HG02623 (cell line): Measurements from ENCODE around the gene TBX2.

Experiments used
- ATAC-seq: cut with Tn5 transposase; IDR thresholded peaks from one replicate; pipeline ENCODE4 v1.9.1; 2021; ENCODE audit warnings: moderate library complexity; ENCODE audit not compliant: unreplicated experiment

The TBX2 gene

DNA sequence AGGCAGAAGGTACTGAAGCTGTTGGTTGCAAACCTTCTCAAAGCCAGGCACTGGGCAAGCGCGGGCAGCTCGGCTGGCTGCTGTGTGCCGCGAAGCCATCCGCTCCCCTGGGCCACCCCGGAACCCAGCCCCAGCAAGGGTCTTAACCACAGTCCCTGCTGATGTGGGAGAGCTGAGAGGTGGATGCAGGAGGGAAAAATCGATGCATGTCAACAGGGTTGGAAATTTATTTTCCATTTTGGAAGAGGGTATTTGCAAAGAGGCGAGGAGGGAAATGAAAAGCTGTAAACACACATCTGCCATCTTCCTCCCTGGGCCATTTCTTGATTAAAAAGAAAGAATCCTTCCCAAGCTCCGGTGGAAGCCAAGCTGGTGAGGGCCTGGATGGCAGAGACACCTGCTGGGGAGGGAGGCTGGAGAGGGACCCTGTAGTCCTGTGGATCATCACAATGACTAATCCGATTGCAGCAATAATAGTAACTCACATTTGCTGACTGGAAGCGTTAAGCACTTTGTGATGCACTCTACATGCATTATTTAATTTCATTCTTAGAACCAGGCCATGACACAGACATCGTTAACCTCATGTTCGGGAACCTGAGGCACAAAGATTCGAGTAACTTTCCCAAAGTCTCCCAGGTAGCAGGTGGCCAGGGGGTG lies 13.9 kb upstream of the TBX2 start:
- no peak for ATAC-seq

DNA sequence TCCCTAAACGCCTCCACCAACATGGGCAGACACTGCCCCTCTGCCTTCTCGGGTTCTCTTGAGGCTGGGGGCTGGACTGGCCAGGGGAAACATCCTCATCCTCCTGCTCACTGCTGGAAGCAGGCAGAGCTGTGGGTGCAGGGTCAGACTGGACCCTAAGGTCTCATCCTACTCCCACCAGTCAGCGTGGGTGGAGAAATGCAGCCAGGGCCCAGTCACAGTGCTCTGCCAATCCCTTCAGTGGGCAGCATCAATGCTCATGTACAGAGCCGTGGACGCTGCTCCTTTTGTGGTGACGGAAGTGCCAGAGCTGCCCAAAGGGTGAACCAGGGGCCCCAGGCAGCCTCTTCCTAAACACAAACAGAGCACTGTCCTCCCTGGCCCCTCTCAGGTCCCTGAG lies 13.4 kb upstream of the TBX2 start:
- no peak for ATAC-seq

DNA sequence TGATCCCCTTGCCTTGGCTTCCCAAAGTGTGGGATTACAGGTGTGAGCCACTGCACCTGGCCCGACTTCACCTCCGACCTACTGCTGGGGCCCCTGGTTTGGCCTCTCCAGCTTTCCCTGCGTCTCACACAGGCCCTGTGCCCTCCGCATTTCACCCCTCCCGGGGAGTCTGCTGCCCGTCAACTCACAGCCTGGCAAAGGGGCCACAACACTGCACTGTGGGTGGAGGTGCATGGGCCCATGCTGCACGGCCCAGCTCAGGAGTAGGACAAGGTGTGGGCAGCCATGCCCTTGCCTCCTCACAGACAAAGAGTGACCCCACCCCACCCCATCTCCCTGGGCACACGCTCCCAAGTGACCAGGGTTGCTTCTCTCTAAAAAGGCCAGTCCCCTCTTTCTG lies 12.6 kb upstream of the TBX2 start:
- no peak for ATAC-seq

DNA sequence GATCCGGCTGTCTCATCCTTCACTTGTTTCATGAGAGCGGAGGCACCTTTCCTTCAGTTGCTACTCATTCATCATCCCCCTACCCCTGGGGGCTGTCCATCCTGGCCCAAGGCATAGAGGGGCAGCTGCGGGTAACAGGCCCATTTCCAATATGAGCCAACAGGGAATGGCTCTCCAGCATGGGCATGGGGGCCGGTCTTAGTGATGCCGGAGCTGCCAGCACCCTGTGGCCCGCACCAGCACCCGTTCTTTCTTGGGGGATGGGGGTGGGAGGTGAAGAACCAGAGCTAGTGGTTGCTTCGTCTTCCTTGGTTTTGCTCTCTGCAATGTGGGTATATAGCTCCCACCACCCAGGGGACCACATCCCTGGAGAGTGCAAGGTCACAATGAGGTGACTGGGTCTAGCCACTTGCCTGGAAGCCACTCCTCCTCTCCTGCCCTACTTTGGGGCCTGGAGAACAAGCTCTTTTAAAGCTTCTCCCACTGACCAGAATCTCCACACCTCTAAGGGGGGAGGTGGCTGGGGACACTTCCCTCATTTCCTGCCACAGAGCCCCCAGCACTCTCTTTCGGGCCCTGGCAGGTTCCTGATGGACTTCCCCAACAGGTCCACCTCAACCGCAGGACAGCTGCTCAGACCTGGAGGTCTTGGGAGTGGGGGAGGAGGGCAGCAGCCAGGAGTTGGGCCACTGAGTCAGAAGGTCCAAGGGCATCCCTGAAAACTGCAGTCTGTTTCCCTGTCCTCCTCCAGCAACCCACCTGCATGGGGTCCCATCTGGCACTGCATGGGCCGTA lies 11.9 kb upstream of the TBX2 start:
- ATAC-seq, result no peak

DNA sequence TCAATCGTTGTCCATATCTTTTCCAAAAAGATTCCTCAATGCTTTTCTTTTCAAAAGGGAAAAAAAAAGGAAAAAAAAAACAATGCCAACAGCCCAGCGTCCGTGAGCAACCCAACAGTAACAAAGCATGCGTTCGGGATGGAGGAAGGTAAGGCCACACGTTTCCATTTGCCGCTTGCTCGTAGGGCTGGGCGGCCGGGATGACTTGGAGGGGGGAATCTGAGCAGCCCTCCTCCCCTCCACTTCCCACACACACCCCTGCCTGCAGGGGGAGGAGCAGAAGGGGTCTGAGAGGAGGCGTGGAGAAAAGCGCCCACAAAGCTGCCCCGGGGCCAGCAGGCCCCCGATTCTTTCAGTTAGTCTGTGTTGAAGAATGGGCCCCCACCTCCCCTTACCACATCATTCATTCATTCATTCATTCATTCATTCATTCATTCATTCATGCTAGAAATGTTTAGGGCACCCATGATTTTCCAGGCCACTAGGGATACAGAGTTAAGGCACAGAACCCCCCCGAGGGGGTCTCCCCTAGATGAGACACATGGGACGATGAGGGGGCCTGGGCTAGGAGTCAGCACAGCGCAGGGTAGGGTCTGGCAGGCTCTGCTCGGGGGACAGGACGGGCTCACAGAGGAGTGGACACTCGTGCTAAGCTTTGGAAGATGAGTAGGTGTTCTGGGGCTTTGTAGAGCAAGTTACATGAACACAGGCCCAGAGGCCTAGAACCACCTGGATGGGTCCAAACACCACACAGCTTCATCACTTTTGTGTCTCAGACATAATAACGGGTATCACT lies 10.9 kb upstream of the TBX2 start:
- no peak for ATAC-seq

DNA sequence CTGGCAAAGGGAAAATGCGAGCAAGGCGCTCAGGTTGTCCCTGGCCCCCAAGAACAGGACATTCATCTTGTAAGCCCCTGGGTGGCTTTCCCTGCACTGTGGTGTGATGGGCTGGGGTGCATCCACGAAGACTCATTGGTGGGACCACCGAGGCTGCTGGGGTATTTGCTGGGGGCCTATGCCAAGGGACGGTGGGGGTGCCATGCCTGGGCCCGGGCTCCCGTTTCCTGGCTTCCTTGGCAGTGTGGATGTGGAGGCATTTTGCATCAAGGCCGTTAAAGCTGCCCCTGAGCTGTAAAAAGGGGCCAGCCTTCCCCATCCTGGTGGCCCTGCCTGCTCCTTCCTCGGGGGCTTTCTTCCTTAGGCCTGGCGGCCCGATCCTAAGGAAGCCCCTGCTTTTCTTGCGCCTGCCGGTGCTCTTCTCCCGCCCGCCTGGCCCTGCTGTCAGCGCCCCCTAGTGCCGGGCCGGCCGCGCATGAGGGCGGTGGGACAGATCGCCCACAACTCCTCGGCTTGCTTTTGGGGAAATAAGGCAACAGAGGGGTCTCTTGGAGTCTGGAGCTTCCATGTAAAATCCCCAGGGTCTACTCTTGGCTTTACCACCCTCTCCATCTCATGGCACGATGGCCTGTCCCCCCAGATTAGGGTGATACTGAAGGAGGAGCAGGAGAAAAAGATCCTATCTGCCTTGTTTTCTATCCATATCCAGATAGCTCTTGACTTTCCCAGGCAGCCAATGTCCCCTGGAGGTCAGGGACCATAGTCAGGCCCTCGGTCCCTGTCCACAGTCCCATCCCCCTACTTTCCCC lies 9.8 kb upstream of the TBX2 start:
- no peak for ATAC-seq

DNA sequence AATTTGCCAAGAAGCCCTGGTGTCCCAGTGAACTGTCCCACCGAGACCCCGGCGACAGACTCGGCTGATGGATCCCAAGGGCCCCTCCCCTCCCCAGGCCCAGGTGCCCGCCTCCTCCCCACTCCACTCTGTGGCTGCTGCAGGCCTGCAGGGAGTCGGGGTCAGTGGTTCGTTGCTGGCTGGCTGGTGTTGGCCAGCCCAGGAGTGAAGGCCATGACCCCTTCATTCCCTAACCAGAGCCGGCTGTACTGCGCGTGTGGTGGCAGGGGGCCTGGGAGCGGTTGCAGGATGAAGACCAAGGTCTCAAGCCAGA lies 9.2 kb upstream of the TBX2 start:
- ATAC-seq, result no peak

DNA sequence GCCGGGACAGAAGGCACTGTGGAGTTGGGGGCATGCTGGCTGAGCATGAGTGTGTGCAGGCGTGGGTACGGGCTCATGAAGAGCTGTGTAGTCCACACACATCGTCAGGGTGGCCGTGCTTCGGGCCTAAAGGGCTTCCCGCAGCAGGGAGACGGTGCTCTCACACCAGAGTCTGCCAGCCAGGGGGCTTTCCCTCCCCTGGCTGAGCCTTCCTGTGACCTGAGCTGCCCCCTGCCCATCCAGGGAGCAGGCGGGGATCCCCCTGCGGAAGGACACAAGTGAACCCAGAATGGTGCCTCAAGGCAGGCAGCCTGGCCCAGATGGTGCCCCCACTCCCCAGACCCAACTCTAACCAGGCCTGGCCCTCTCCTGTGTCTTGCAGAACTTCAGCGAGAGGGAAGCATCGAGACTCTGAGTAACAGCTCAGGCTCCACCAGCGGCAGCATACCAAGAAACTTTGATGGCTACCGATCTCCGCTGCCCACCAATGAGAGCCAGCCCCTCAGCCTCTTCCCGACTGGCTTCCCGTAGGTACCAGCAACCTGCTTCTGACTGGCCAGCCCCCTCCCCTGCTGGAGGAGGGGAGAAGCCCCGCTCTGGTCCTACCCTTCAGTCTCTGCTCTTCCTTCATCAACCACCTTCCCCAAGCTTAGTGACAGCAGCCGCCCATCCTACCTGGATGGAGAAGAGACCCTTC lies 7.9 kb upstream of the TBX2 start:
- ATAC-seq, result no peak

DNA sequence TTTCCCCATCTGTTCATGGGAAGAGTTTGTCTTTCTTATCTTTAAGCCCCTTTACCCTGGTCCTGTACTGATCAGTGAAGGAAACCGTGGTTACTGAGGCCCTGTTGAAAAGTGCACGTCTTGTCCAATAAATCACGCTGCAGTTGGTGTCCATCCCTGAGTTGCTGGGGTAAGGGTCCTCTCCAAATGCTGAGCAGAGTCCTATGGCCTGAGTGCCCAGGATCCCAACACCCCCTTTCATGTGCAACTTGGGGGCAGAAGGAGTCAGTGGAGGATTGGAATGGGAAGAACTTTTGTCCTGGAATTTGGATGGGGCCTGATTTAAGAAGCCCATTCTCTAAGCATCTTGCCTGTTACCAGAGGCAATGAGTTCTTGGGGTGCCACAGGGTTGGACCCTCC lies 7.0 kb upstream of the TBX2 start:
- no peak for ATAC-seq

DNA sequence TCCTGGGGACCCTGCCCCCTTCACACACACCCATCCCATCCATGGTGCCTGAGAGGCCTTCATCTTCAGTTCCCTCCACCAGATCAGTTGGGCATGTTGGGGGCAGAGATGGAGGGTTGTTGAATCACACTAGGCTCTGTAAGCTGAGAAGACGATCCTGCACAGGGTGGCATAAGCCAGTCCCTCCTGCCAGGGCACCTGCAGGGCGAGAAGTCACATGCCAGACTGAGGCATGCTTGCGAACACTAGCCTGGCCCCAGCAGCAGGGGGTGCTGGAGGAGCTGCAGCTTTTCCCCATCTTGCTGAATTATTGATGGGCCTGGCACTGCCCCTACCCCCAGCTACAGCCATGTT lies 6.1 kb upstream of the TBX2 start:
- ATAC-seq, result no peak

DNA sequence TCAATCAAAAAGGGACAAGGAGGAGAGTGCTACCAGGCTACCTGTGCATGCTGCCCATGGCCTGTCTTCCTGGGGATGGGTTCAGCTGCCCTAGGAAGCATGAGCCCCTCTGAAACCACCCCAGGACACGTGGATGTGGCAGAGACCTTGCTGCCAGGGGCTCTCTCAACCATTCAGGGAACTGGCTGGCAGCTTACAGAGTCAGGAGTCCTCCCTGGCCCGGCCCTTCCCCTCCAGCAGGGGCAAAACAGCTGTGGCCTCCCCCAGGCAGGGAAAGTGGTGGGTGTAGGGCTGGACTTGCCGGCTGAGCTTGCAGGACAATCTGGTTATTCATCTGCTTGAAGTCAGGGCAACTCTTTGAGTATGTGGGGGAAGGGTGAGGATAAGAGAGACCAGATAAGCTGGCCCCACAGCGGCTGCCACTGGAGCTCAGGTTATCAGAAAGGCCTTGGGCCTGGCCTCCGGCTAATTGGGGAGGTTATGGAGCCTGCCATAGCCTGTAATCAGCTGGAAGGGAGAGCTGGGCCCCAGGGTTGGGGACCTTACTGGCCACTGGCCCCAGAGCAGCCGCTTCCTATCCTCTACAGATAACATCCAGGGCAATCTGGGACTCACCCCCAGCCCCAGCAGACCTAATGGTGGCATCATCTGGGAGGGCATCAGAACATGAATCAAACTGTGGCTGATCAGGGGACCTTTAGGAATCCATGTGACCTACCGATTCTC lies 5.6 kb upstream of the TBX2 start:
- ATAC-seq, result no peak

DNA sequence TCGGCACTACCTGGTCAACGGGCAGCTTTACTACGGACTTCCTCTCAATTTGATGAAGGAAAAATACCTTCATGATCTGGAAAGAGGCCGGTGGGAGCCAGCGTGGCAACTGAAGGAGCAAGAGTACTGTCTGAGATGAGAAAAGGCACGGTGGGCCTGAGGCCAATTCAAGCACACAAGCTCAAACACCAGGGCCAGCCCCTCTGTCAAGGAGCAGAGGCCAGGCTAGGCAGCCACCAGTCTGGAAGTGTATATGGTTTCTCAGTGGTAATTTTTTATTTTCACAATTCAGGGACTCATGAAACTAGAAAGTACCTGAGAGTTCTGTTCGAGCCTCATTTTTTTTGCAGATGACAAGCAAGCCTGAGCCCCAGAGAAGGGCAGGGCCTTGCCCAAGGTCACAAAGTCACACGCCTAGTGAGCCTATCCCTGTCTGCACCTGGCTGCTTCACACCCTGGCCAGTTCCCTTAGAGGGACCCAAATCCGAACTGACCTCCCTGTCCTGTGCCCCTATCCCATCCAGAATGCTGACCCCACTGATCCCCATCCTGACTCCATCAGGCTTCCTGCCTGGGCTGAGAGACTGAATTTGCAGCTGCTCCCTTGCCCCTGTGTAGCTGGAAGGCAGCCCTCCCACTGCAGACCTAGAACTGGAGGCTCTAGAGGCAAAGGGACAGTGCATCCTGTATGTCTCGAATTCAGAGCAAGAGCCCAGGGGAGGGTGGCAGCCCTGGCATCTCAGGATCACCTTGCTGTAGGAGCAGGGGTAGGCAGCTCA lies 4.8 kb upstream of the TBX2 start:
- no peak for ATAC-seq

DNA sequence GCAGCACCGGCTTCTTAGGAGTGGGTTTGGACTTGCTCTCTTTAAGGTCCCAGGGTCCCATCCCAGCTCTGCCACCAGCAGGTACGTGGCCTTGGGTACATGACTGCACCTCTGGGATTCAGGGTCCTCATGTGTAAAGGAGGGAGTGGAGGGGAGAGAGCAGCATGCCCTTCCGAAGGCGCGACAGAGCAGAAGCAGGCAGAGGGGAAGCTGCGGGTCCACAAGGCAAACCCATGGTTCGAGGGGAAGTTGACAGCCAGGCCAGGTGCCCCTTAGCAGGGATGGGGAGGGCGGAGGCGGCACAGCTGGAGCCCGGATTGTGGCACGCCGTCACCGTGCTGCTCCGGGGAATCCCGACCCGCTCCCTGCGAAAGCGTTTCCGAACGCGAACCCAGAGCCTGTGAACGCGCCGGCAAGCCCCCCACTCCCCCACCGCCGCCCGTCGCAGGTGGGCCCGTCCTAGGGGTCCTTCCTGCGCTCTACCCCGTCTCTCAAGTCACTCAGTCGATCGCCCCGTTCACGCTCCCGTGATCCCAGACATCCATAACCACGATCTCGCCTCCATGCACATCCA lies 4.1 kb upstream of the TBX2 start:
- ATAC-seq, result no peak

DNA sequence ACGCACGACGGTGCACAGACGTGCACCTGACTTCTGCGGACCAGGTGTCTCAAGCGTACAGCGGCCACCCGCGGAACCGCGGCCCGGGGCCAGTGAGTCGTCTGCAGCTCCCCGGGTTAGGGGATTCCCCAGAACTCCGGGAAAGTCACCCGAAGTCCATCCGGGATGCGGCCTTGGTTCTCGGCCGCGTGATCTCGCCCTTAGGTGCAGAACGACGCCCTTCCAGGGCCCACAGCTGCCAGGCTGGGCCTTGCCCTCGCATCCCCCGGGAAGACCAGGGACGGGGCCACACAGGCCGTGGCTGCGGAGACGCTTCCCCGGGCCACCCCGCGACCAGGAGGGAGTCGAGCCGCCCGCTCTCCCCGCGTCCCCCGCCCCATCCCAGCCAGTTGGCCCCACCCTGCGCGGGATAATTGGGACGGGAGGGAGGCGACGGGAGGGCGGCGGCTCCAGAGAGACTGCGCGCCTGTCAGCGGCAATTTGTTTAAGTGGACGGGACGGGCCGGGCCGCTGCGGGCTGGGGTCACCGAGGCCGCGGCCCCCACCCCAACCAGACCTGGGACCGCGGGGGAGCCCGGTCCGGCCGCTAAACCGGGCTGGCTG lies 3.6 kb upstream of the TBX2 start:
- ATAC-seq, result no peak

DNA sequence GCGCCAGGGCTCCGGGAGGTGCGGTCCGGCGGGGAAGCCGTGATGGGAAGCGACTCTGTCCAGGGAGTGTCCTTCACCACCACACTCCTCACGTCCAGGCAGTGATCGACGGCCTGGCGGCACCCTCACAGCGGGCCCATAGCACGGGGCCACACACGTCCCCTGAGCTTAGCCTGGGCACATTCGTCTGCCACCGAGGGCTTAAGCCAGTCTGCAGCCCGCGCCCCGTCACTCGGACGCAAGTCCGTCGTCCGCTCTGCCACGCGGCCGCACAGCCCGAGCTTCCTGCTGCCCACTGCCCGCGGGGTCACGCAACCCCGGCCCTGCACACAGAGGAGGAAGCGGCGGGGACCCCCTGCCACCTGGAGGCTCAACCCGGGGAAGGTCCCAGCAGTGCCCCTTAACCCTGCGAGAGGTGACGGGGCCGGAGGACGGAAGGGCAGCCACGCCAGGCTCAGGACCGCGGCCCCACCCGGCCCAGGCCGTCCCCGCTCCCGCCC lies 3.0 kb upstream of the TBX2 start:
- no peak for ATAC-seq

DNA sequence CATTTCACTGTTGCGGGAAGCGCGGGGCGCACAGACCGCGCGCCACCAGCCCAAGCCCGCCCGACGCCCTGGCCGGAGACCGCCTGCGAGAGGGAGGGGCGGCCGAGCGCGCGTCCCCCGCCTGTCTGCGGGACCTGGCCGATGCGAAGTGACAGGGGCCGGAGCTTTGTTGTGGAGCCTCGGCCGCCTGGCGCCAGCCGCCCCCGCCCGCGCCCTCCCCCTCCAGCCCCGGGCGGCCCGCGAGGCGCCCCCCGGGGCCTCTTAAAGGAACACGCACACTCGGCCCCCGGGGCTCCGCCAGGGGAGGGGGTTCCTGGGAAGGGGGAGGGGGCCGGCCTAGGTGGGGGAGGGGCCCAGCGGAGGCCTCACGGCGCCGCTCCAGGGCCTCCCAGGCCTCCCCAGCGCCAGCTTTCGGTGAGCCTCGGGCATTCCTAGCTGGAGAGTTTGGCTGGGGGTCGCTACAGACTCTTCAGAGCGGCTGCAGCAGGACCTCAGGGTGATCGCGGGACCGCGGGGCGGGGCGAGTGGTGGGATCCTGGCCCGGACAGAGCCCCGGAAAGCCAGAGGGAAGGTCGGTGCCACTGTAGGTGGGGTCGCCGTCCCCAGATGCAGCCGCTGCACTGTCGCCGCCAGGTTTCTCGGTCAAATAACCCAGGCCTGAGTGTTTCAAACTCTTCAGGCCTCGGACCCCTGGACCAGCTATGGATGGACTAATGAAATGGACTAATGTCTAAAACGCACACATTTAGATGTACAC lies 2.4 kb upstream of the TBX2 start:
- no peak for ATAC-seq

DNA sequence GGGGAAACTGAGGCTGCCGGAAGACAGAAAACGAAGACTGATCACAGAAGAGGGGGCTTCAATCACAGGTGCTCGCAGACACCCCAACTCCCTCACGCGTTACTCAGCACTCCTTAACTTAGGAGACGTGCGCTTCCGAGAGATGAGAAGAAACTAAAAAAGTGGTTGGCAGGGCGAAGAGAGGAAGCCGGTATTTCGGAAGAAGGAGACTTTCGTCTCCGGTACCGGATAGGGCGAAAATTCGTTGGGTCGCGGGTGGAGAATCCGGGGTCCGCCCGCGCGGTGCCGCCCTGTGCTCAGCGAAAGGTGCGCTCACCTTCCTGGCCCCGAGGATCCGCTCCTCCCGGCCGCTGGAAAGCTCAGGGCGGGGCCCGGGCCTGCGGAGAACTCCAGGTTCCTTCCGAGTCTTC lies 917 bp upstream of the TBX2 start:
- no peak for ATAC-seq
